Endometrial microvascular endothelial cells (primary cell): ENCODE data around the gene PRKG1. TPM values are rescaled to one million over a fixed set of nuclear protein-coding genes. Genes with fewer than 3 reads are reported as not detected.
"Not testable (repeated sequence)": the region's sequence is repeated elsewhere in the genome, so short reads cannot be mapped to it uniquely, and the experiment has no call there.

Experiments
- in situ Hi-C: cut with HindIII; loops from 2 replicates; pipeline ENCODE4 v1.10.0; 2017; ENCODE audit warnings: low sequenced_read_pairs, low pct_unique_long_range_greater_than_20kb; ENCODE audit errors: inconsistent ontology term
- total RNA-seq: library from RNA; depleted of rRNA; stranded (reverse); fragments of >200 nt; gene quantifications from one replicate; pipeline ENCODE4 v1.2.3, GENCODE V29; 2015; ENCODE audit errors: inconsistent ontology term

PRKG1 gene
- total RNA-seq, 1 donor from 2014 or later: not detected

DNA sequence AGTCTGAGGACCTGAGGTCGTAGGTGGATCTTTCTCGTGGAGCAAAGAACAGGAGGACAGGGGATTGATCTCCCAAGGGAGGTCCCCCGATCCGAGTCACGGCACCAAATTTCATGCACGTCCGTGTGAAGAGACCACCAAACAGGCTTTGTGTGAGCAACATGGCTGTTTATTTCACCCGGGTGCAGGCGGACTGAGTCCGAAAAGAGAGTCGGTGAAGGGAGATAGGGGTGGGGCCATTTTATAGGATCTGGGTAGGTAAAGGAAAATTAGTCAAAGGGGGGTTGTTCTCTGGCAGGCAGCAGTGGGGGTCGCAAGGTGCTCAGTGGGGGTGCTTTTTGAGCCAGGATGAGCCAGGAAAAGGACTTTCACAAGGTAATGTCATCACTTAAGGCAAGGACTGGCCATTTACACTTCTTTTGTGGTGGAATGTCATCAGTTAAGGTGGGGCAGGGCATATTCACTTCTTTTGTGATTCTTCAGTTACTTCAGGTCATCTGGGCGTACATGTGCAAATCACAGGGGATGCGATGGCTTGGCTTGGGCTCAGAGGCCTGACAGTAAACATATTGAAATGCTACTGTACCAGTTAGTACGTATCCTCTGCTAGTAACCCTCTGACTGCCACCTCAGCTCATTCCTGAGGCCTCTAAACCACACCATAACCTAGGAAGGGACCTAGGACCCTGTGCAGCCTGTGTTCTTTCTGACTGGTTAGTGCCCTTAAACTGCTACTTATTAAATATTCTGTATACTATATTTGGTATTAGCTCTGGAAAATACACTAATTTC is 964.9 kb downstream of the PRKG1 start:
- in situ Hi-C loops: not testable (repeated sequence)

DNA sequence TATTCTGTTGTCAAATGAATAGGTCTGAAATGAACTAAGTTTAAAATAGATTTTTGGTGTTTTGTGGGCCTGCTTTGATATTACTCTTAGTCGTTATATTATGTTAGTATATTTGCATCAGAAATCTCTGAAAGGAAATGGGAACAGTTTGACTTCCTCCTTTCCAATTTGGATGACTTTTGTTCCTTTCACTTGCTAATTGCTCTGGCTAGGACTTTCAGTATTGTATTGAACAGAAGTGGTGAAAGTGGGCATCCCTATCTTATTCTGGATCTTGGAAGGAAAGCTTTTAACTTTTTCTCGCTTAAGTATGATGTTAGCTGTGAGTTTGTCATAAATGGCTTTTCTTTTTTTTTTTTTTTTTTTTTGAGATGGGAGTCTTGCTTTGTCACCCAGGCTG is 966.2 kb downstream of the PRKG1 start:
- in situ Hi-C loops: no loop called here

DNA sequence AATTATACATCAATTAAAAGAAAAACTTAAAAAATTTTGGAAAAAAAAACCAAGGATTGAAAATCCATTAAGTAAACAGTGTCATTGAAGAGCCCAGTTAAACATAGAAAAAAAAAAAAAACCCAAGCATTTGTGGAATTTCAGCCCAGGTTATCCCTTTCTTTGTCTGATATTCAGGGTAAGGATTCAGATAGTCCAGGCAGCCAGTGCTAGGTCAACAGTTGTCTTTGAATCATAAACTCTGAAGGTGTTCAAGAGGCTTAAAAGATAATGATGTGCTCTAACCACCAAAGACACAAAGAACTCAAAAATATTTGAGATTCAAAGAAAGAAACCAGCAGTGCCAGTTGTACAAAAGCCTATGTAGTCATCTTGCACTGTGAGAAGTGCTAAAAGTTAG is 969.5 kb downstream of the PRKG1 start:
- in situ Hi-C loops: no loop called here

DNA sequence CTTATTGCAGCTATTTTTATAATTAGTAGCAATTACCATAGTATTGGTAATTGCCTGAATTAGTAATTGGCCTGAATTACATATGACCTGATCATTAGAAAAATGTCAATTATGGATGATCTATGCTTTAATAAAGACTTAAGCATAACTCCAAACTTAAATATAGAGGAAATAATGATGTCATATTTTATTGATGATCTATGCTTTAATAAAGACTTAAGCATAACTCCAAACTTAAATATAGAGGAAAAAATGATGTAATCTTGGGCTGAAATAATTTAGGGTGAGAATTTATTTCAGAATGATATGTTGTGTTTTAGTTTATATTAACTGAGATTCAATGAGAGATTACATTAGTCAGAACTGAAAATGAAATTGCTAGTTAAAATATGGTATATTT is 973.8 kb downstream of the PRKG1 start:
- in situ Hi-C loops: no loop called here

DNA sequence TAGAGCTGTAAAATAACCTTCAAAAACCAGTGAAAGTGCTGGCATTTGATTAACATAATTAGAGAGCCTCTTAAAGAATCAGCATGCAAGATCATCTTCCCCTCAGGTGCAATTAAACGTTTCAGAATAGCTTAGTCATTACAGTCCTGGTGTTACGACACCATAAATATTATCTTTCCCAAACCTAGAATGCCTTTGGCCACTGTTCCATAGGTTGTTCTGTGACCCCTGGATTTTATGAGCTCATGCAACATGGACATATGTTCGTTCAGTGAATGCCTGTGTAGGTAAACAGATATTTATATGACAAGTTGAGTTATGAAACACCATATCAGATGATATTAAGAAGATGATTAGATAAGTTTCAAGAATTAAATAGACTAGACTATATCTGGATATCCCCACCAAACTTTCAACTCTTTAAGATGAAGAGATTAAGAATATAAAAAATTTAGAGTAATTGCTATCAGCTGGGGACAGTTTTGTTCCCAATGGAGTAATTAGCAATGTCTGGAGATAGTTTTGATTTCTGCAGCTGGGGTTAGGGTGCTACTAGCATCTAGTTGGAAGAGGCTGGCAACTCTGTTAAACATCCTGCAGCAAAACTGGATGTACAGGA is 976.3 kb downstream of the PRKG1 start:
- in situ Hi-C loops: no loop called here

DNA sequence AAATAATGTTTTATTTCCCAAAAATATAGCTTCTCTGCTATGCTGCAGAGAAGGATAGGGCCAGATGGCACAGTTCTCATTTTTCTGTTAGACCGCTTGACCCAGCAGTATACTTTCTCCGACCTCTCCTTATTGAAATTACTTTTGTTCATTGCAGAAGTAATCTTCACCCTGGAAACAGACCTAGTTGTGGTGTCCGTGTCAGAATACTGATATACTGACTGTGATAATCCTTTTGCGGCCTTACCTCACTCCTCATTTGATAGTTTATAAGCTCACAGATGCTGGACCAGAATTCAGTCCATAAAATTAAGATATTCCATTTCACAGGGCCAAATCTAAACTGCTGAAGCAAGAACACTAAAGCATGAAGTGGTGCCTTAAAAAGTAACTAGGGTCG is 979.2 kb downstream of the PRKG1 start:
- in situ Hi-C loops: no loop called here

DNA sequence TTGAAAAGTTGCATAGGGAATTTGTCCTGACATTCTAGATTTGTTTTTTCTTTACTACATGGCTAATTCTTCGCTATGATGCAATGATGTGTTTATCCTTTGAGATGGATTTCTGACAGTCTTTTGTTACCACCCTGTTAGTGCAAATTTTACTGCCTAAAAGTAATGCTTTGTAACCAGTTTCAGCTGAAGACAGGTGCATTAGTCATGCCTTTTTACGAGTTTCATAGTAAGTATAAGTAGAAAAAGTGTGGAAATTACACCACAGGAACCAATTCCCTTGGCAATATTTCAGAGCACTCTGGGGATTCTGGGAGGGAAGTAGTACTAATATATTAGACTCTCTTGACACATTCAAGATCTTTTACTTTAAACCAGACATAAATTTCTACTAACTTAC is 982.0 kb downstream of the PRKG1 start:
- in situ Hi-C loops: no loop called here

DNA sequence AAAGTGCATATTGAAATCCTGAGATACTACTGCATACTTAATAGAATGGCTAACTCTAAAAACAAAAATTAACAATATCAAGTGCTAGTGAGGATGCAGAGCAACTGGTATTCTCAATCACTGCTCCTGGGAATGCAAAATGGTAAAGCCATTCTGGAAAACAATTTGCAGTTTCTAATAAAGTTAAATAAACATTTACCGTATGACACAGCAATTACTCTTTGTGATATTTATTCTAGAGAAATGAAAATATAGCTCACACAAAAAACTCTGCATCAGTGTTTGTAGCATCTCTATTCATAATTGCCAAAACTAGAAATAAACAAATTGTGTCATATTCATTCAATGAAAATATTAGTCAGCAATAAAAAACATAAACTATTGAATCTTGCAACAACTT is 984.8 kb downstream of the PRKG1 start:
- in situ Hi-C loops: no loop called here

DNA sequence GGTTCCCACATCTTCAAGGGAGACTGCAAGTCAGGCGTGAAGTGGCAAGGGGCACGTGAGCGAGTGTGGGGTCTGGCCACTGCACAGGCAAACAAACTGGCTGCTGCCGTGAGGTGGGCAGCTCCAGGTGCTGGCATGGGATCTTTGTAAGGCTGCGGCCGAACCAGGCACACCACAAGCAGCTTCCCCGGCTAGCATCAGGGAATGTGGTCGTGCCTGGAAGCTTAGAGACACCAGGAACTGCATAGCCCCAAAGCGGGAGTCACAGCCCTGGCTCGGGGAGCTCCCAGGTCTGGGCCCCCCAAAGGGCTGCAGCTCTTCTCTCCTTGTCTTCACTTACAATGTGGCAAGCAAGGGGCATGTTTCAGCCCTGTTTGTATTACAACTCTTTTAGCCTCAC is 988.9 kb downstream of the PRKG1 start:
- in situ Hi-C loops: no loop called here

DNA sequence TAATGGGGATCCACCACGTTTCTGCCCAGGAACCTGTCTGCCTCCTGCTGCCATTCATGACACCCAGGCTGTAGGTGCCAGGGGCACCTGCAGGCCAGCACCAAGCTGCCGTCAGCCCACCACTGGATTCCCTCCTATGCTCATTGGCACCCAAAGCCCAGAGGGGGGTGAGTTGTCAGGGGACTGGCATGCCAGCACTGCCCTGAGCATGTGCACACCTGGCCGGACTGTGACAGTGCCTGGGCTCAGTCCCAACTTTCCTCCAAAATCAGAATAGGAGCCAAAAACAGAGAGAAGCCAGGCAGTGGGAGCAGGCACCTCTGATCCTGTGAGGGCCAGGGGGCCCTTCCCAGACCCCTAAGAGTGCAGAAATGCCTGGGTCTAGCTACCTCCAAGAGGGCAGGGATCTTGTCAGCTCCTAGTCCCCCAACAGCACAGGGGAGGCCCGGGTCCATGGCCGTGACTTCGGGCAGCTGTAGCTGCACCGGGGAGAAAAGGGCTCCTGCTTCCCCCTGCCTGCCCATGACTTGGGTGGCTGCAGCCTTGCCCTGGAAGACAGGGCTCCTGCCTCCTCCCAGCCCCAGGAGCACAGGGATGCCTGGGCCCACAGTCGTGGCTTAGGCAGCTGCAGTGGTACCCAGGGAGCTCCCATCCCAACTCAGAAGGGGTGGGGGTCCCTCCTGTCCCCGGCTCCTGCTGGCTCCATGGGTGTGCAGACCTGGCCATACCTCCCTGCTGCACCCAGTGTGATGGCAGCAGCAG is 990.0 kb downstream of the PRKG1 start:
- in situ Hi-C loops: no loop called here

DNA sequence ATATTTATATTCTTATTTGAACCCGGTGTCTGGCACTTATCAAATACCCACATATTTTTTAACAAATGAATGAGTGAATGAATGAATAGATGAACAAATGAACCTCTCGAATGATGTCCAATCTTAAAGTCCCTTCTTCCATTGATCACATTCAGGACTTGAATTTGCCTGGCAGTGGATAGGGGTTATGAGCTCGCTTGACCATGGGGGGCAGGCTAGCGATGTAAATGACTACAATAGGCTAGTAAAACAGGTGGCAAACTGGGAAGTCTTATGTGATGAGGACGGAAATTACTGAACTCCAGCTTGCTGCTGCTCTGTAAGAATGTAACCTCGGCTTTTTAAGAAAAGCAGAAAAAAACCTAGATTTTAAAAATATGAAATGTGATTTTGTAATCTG is 992.1 kb downstream of the PRKG1 start:
- in situ Hi-C loops: no loop called here

DNA sequence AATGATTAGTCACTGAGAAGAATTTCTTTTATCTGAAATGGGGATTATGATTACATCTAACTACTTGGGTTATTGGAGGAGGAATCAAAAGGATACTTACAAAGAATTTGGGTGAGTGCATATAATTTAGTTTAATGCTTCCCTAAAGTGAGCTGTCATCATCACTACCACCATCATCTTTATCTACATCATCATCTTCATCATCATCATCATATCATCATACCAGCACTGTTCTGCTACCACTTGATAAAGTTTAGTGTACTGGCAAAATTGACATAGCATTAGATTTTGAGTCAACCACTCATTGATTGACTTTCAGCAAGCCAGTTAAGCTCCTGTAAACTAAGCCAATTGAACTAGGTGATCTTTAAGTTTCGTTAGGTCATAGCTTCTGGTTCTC is 994.2 kb downstream of the PRKG1 start:
- in situ Hi-C loops: no loop called here

DNA sequence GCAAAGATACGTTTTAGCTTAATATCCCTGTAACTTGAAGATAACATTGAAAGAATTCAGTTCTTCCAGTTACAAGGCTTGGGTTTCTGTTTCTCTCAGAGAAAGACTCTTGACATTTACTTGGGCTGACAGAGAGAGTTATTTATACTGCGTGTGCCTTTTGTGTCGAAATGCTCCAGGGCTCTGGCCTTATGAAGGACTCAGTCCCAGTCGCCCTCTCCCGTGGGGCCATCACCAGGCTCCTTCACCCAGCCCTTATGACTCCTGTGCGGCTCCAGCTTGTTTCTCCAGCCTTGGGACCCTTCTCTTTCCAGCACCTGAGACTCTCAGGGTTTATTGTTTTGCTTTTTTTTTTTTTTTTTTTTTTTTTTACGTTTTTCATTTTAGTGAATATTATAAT is 997.5 kb downstream of the PRKG1 start:
- in situ Hi-C loops: no loop called here

DNA sequence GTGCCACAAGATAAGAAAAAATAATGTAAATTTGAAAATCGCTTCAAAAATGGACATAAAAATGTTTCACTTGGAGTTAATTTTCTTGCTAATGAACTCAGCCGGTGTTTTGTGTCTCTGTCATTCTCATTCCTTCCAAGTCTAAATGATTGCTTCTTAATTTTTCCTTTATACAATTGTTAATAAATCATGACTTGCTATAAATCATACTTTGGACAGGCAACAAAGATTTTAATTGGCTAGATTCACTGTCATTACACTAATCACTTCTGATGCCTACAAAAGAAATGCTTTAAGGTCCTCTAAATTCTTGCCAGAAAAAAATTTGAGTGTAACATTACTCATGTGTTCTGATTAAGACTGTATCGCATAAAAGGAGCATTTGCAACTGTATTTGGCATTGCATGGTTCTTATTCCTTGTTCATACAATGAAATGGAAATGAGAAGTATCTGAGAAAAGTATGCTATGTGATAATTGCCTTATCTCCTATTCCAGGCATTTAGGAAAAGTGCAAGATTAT is 1000.3 kb downstream of the PRKG1 start:
- in situ Hi-C loops: no loop called here

DNA sequence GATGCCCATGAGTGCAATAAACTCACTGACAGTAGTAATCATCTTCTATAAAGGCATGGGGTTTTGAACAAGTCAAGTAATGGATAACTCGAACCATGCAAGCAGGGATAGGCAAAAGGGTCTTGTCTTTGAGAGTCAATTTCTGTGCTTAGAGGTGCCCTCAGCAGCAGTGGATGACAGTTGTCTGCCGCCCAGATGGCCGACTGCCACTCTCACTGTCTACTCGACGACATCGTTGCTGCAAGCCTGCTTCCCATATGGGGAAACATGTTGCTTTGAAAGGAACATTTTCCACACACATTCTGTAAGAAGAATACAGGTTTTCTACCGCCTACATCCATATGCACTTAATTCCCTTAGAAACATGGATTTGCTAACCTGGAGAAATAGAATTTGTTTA is 1003.5 kb downstream of the PRKG1 start:
- in situ Hi-C loops: no loop called here

DNA sequence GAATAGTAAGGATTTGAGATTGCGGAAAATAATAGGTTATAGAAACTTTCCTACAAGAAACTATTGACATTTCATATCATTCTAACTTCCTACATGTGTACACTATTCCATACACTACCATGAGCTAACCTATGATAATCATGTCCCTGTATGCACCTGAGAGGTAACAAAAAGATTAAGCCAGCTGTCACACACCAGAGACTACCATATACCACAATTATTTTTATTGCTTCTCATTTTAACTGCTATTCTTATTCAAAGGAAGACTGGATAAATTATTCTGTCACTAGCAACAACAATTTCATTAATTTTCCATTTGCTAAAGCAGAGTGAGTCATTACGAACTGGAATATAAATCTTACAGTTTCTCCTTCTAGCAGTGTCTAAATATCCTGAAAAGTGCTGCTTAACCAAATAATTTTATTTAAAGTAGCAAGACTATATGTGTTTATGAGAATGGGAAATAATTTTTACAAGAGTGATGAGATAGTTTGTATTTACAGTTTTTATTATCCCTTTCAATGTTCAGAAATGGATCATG is 1004.2 kb downstream of the PRKG1 start:
- in situ Hi-C loops: no loop called here

DNA sequence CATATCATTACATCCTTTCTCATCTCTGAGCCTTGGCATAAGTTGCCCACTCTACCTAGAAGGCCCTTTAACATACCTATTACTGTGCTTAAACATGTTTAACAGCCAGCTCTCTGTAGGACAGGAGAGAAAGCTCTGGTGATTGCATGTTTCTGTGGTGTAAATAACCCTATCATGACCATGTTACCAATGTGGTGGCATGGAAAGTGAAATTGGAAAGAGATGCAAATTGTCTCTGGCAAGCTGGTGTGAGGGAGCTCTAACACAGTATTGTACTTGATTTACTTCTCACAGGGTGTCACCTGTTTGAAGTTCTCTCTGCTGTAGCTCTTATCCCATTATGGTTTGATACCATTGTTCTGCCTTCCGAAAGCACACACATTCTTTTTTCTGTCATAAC is 1008.0 kb downstream of the PRKG1 start:
- in situ Hi-C loops: no loop called here

DNA sequence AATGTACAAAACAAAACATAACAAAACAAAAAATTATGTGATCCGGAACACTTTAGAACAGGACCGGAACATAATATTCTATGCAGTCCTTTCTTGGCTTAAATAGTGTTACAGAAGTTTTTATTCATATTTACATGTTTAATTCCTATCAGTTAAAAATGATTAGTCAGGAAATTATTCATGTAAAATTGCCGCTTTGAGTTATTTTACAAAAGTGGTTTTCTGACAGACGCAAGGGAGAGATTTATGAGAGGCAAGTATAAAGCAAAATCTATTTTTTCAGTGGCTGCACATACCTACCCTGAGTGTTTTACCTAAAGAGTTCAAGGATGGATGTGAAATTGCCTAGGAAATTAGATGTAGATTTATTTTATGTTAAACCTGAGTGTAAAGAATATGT is 1009.1 kb downstream of the PRKG1 start:
- in situ Hi-C loops: no loop called here

DNA sequence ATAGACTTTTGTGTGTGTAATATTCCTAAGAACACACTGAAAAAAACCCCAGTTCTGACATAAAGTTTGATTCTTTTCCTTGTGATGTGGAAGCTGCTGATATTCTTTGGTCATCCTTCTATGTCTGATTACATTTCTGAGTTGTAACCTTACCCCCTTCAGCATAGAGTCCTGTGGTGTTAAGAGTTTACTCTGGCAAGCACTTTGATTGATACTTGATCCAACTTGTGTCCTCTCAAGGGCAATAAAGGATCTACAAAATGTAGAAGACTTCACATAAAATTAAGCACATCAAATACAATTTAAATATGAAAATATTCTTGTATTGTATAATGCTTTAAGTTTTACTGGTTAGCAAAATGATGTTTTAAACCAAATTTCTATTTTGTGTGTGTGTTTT is 1018.1 kb downstream of the PRKG1 start:
- in situ Hi-C loops: no loop called here

DNA sequence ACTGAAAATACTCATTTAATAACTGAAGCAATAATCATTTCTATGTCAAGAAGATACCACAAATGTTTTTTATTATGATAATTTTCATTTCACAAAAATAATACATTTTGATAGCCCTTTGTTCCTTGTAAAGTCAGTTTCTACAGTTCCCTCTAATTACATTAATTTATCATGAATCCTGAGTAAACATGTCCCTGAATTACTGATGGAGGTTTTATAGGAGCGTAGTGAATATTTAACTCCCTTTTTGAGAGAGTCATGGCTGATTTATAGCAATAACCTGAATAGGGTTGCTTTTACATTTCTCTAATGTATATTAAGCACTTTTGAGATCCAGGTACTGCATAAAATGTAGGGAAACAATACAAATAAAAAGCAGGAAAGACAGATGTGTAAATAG is 1023.8 kb downstream of the PRKG1 start:
- in situ Hi-C loops: no loop called here
